ENCODE data around the gene XYLT1. TPM values are rescaled to one million over a fixed set of nuclear protein-coding genes. Genes with fewer than 3 reads are reported as not detected.

Gene XYLT1
- total RNA-seq, 1 experiment from 2014 or later, result not detected

- Histone ChIP-seq H3K9ac (ENCODE audit: low read length) (no peak overlapping the region), H3K4me1 (ENCODE audit: insufficient read depth, low read length) (no peaks in the 10 kb centered on the region), H3K27me3 (ENCODE audit: low read length) (no peaks in the 10 kb centered on the region), H2AFZ (ENCODE audit: low read length) (no peak overlapping the region), H3K4me3 (ENCODE audit: low read length) (no peak overlapping the region), H3K27ac (ENCODE audit: low read length) (no peak overlapping the region), H3K9me2 (replicated peaks; ENCODE audit: low read length) (no peaks in the 10 kb centered on the region), H3K4me2 (ENCODE audit: low read length) (no peak overlapping the region), H3F3A (ENCODE audit: low read length, unreplicated experiment) (no peaks in the 10 kb centered on the region), H3K79me2 (ENCODE audit: low read length) (no peaks in the 10 kb centered on the region), H3K9me3 (ENCODE audit: low read length) (no peaks in the 10 kb centered on the region), H3K36me3 (ENCODE audit: low read depth, low read length) (no peaks in the 10 kb centered on the region), H4K20me1 (ENCODE audit: low read length) (no peaks in the 10 kb centered on the region)
- POLR2A ChIA-PET (ENCODE audit: unreplicated experiment), result no interaction called here
- ATAC-seq (no peak), DNase-seq (no peak)
- CTCF ChIA-PET, result no interaction called here
- BruUV-seq (replicated peaks), result no TSS peak
- no peak for TF ChIP-seq CTCF (conservative IDR thresholded peaks at IDR 0.05; ENCODE audit: low read depth, low read length)
- TF ChIP-seq EZH2phosphoT487 (IDR thresholded peaks at IDR 0.05; ENCODE audit: borderline replicate concordance, low read length), result no peak
- intact Hi-C loops (cut with micrococcal nuclease), result no loop called here
These were observed 189.7 kb downstream of the XYLT1 start for GRCh38 chr16:17281052-17281451.

GRCh38 chr16:17278988-17279387 is 191.8 kb downstream of the XYLT1 start:
- no peaks in the 10 kb centered on the region for H3K9me3 ChIP-seq (ENCODE audit: low read length)
- H3K4me2 ChIP-seq (ENCODE audit: low read length), result no peak overlapping the region
- DNase-seq (no peak), ATAC-seq (no peak)
- ChIA-PET POLR2A (ENCODE audit: unreplicated experiment) (no interaction called here), CTCF (no interaction called here)
- H3K27ac ChIP-seq (ENCODE audit: low read length), result no peak overlapping the region
- no peaks in the 10 kb centered on the region for H3K4me1 ChIP-seq (ENCODE audit: insufficient read depth, low read length)
- no peak overlapping the region for H3K4me3 ChIP-seq (ENCODE audit: low read length)
- no peaks in the 10 kb centered on the region for H3F3A ChIP-seq (ENCODE audit: low read length, unreplicated experiment)
- no peaks in the 10 kb centered on the region for H3K79me2 ChIP-seq (ENCODE audit: low read length)
- no peak overlapping the region for H2AFZ ChIP-seq (ENCODE audit: low read length)
- no peaks in the 10 kb centered on the region for H3K36me3 ChIP-seq (ENCODE audit: low read depth, low read length)
- TF ChIP-seq EZH2phosphoT487 (IDR thresholded peaks at IDR 0.05; ENCODE audit: borderline replicate concordance, low read length), result no peak
- no peak for TF ChIP-seq EZH2 (IDR thresholded peaks at IDR 0.05; ENCODE audit: low read length, unreplicated experiment)
- TF ChIP-seq CTCF (conservative IDR thresholded peaks at IDR 0.05; ENCODE audit: low read depth, low read length), result no peak
- H3K9me2 ChIP-seq (replicated peaks; ENCODE audit: low read length), result no peaks in the 10 kb centered on the region
- intact Hi-C loops (cut with micrococcal nuclease), result no loop called here
- no TSS peak for BruUV-seq (replicated peaks)
- no peak overlapping the region for H3K9ac ChIP-seq (ENCODE audit: low read length)
- H4K20me1 ChIP-seq (ENCODE audit: low read length), result no peaks in the 10 kb centered on the region
- H3K27me3 ChIP-seq (ENCODE audit: low read length), result no peaks in the 10 kb centered on the region

- Histone ChIP-seq H3F3A (ENCODE audit: low read length, unreplicated experiment) (no peaks in the 10 kb centered on the region), H2AFZ (ENCODE audit: low read length) (no peak overlapping the region), H3K9me3 (ENCODE audit: low read length) (no peaks in the 10 kb centered on the region), H3K4me2 (ENCODE audit: low read length) (no peak overlapping the region), H4K20me1 (ENCODE audit: low read length) (no peaks in the 10 kb centered on the region), H3K9ac (ENCODE audit: low read length) (no peak overlapping the region), H3K4me1 (ENCODE audit: insufficient read depth, low read length) (no peaks in the 10 kb centered on the region), H3K4me3 (ENCODE audit: low read length) (no peak overlapping the region), H3K27me3 (ENCODE audit: low read length) (no peaks in the 10 kb centered on the region), H3K36me3 (ENCODE audit: low read depth, low read length) (no peaks in the 10 kb centered on the region), H3K79me2 (ENCODE audit: low read length) (no peaks in the 10 kb centered on the region), H3K9me2 (replicated peaks; ENCODE audit: low read length) (no peaks in the 10 kb centered on the region), H3K27ac (ENCODE audit: low read length) (no peak overlapping the region)
- ATAC-seq (no peak), DNase-seq (no peak)
- intact Hi-C loops (cut with micrococcal nuclease), result no loop called here
- BruUV-seq (replicated peaks), result no TSS peak
- TF ChIP-seq EZH2phosphoT487 (IDR thresholded peaks at IDR 0.05; ENCODE audit: borderline replicate concordance, low read length) (no peak), EZH2 (IDR thresholded peaks at IDR 0.05; ENCODE audit: low read length, unreplicated experiment) (no peak), CTCF (conservative IDR thresholded peaks at IDR 0.05; ENCODE audit: low read depth, low read length) (no peak)
- CTCF ChIA-PET, result no interaction called here
- POLR2A ChIA-PET (ENCODE audit: unreplicated experiment), result no interaction called here
These were observed 192.8 kb downstream of the XYLT1 start for GRCh38 chr16:17277981-17278381.
